IMR-90 (cell line): ENCODE data around the gene INPP5A. TPM values are rescaled to one million over a fixed set of nuclear protein-coding genes. Genes with fewer than 3 reads are reported as not detected.

Experiments used
- ATAC-seq: fragments of 200-7000 bp; cut with Tn5 transposase; 2 replicates; pipeline ENCODE4 v1.9.1; 2020; ENCODE audit warnings: low read depth, mild to moderate bottlenecking, moderate library complexity
- BruUV-seq: library from RNA; stranded (reverse); fragments of 400-500 nt; replicated peaks from 2 replicates; lab custom pipeline; 2021; lab: Mats Ljungman, UMichigan
- CTCF ChIA-PET: fragments of 300-600 bp; formaldehyde crosslinking; extraction: SDS; loops from one replicate; lab custom pipeline; 2021; ENCODE audit warnings: antibody characterized with exemption; lab: Yijun Ruan, JAX
- POLR2A ChIA-PET: fragments of 300-600 bp; sonication (Branson Sonifier 250); formaldehyde crosslinking; loops from one replicate; lab custom pipeline; 2022; ENCODE audit warnings: antibody characterized with exemption; ENCODE audit not compliant: unreplicated experiment; lab: Charles Lee
- DNase-seq: peaks from one replicate; pipeline ENCODE4 v3.0.0; 2013
- H2AFZ ChIP-seq: replicated peaks from 2 replicates; pipeline ENCODE3; 2013; ENCODE audit warnings: low read length, mild to moderate bottlenecking; ENCODE audit not compliant: poor library complexity
- H2AK5ac ChIP-seq: 2 replicates; pipeline ENCODE4 v1.6.1; 2013; ENCODE audit warnings: low read depth, low read length, inconsistent platforms
- H2AK9ac ChIP-seq: replicated peaks from 2 replicates; pipeline ENCODE3; 2013; ENCODE audit warnings: mild to moderate bottlenecking, low read depth, low read length, moderate library complexity; ENCODE audit not compliant: poor library complexity
- H2BK120ac ChIP-seq: 2 replicates; pipeline ENCODE4 v1.6.1; 2013; ENCODE audit warnings: low read depth, low read length, inconsistent platforms
- H2BK15ac ChIP-seq: 3 replicates; pipeline ENCODE4 v1.6.1; 2013; ENCODE audit warnings: low read depth, low read length, inconsistent platforms
- H2BK20ac ChIP-seq: 2 replicates; pipeline ENCODE4 v1.6.1; 2013; ENCODE audit warnings: low read depth, mild to moderate bottlenecking, inconsistent platforms, low read length, moderate library complexity
- H2BK5ac ChIP-seq: 2 replicates; pipeline ENCODE4 v1.6.1; 2013; ENCODE audit warnings: mild to moderate bottlenecking, low read depth, low read length, inconsistent platforms; ENCODE audit not compliant: poor library complexity, severe bottlenecking
- H3K14ac ChIP-seq: replicated peaks from 2 replicates; pipeline ENCODE4 v1.6.1; 2013; ENCODE audit warnings: low read depth, low read length, inconsistent platforms
- H3K18ac ChIP-seq: 2 replicates; pipeline ENCODE4 v1.6.1; 2013; ENCODE audit warnings: low read depth, low read length, control low read depth
- H3K23ac ChIP-seq: 2 replicates; pipeline ENCODE4 v1.6.1; 2013; ENCODE audit warnings: low read depth, low read length, inconsistent platforms
- H3K27ac ChIP-seq: 2 replicates; pipeline ENCODE4 v1.5.1; 2013; ENCODE audit warnings: mild to moderate bottlenecking, control low read depth, low read length; ENCODE audit not compliant: insufficient read depth
- H3K27me3 ChIP-seq: 2 replicates; pipeline ENCODE4 v1.6.1; 2013; ENCODE audit warnings: low read length; ENCODE audit not compliant: control insufficient read depth, insufficient read depth
- H3K36me3 ChIP-seq: 2 replicates; pipeline ENCODE4 v1.6.1; 2013; ENCODE audit warnings: low read length, mixed read lengths; ENCODE audit not compliant: control insufficient read depth, insufficient read depth
- H3K4ac ChIP-seq: 2 replicates; pipeline ENCODE4 v1.6.1; 2013; ENCODE audit warnings: low read depth, low read length, inconsistent platforms
- H3K4me1 ChIP-seq: 2 replicates; pipeline ENCODE4 v1.6.1; 2013; ENCODE audit warnings: low read length, mixed read lengths; ENCODE audit not compliant: control insufficient read depth, insufficient read depth
- H3K4me2 ChIP-seq: 2 replicates; pipeline ENCODE4 v1.6.1; 2013; ENCODE audit warnings: low read depth, mild to moderate bottlenecking, control low read depth, low read length, moderate library complexity
- H3K4me3 ChIP-seq: 2 replicates; pipeline ENCODE4 v1.5.1; 2013; ENCODE audit warnings: low read depth, mild to moderate bottlenecking, control low read depth, low read length, moderate library complexity; ENCODE audit not compliant: insufficient read depth
- H3K56ac ChIP-seq: 2 replicates; pipeline ENCODE4 v1.6.1; 2013; ENCODE audit warnings: low read length, inconsistent platforms; ENCODE audit not compliant: insufficient read depth; ENCODE audit errors: extremely low read depth
- H3K79me1 ChIP-seq, 2 experiments: 2 replicates each; pipeline ENCODE4 v1.6.1; 2013; ENCODE audit warnings: low read length in 2 of 2, inconsistent platforms in 1 of 2, low read depth in 1 of 2
- H3K9ac ChIP-seq: 2 replicates; pipeline ENCODE4 v1.6.1; 2013; ENCODE audit warnings: low read depth, low read length, control low read depth
- H3K9me1 ChIP-seq: 2 replicates; pipeline ENCODE4 v1.6.1; 2013; ENCODE audit warnings: low read length, inconsistent platforms; ENCODE audit not compliant: insufficient read depth
- H3K9me3 ChIP-seq: 2 replicates; pipeline ENCODE4 v1.6.1; 2013; ENCODE audit warnings: low read length; ENCODE audit not compliant: control insufficient read depth, insufficient read depth
- H4K20me1 ChIP-seq: 2 replicates; pipeline ENCODE4 v1.6.1; 2013; ENCODE audit warnings: low read length, inconsistent platforms; ENCODE audit not compliant: insufficient read depth
- H4K5ac ChIP-seq: 2 replicates; pipeline ENCODE4 v1.6.1; 2013; ENCODE audit warnings: mild to moderate bottlenecking, low read depth, low read length, control low read depth
- H4K8ac ChIP-seq, 2 experiments: 2 replicates each; pipeline ENCODE4 v1.6.1; 2013; ENCODE audit warnings: low read depth in 2 of 2, low read length in 2 of 2, control low read depth in 1 of 2, inconsistent platforms in 1 of 2
- H4K91ac ChIP-seq: 2 replicates; pipeline ENCODE4 v1.6.1; 2013; ENCODE audit warnings: low read depth, low read length, inconsistent platforms; ENCODE audit not compliant: insufficient read depth
- BHLHE40 ChIP-seq: fragments of 150-350 bp; IDR thresholded peaks from 2 replicates; pipeline ENCODE4 v1.6.1; 2016; ENCODE audit warnings: mild to moderate bottlenecking, low read depth, low read length
- CEBPB ChIP-seq: IDR thresholded peaks from 2 replicates; pipeline ENCODE4 v1.6.1; 2012; ENCODE audit warnings: low read depth, low read length, improper control_type of control experiment
- FOS ChIP-seq: fragments of 150-350 bp; IDR thresholded peaks from 2 replicates; pipeline ENCODE4 v1.6.1; 2016; ENCODE audit warnings: low read depth, low read length
- MAFK ChIP-seq: IDR thresholded peaks from 2 replicates; pipeline ENCODE4 v1.6.1; 2012; ENCODE audit warnings: low read depth, low read length, improper control_type of control experiment
- MAZ ChIP-seq: IDR thresholded peaks from 2 replicates; pipeline ENCODE4 v1.6.1; 2012; ENCODE audit warnings: low read depth, mild to moderate bottlenecking, low read length, improper control_type of control experiment, moderate library complexity, borderline replicate concordance
- MXI1 ChIP-seq: IDR thresholded peaks from 2 replicates; pipeline ENCODE4 v1.6.1; 2012; ENCODE audit warnings: low read depth, mild to moderate bottlenecking, low read length, moderate library complexity, borderline replicate concordance
- NFE2L2 ChIP-seq: fragments of 150-350 bp; IDR thresholded peaks from 2 replicates; pipeline ENCODE4 v1.6.1; 2016; ENCODE audit warnings: low read depth, mild to moderate bottlenecking, low read length
- POLR2A ChIP-seq: IDR thresholded peaks from 2 replicates; pipeline ENCODE4 v1.6.1; 2012; ENCODE audit warnings: mild to moderate bottlenecking, low read depth, low read length
- RAD21 ChIP-seq: IDR thresholded peaks from 2 replicates; pipeline ENCODE4 v1.6.1; 2012; ENCODE audit warnings: low read length, improper control_type of control experiment
- RCOR1 ChIP-seq: IDR thresholded peaks from 2 replicates; pipeline ENCODE4 v1.6.1; 2012; ENCODE audit warnings: mild to moderate bottlenecking, low read length, improper control_type of control experiment; ENCODE audit not compliant: insufficient replicate concordance
- RFX5 ChIP-seq: IDR thresholded peaks from 2 replicates; pipeline ENCODE4 v1.8.0; 2012; ENCODE audit warnings: low read depth, mild to moderate bottlenecking, low read length, moderate library complexity
- WGBS, 2 experiments: methylation state at CpG; one replicate each; pipeline versions ENCODE4 v1.1.5 to v1.1.7; 2013; ENCODE audit warnings: missing lambda C conversion rate in 2 of 2; ENCODE audit not compliant: insufficient read length in 1 of 2; ENCODE audit errors: extremely low coverage in 2 of 2; 5-methylcytosine and 5-hydroxymethylcytosine counted together
- dilution Hi-C: fragments of 300-500 bp; cut with HindIII; formaldehyde crosslinking; loops from one replicate; pipeline ENCODE4 v1.14.3; 2018; ENCODE audit warnings: low sequenced_read_pairs; ENCODE audit not compliant: unreplicated experiment
- in situ Hi-C: fragments of 300-500 bp; cut with MboI; formaldehyde crosslinking; loops from 3 replicates; pipeline ENCODE4 v1.14.3; 2019; ENCODE audit warnings: low sequenced_read_pairs, inconsistent platforms, mixed read lengths
- intact Hi-C: fragments of 100-400 bp; cut with micrococcal nuclease; formaldehyde crosslinking; loops from 2 replicates; pipeline ENCODE4 v1.10.0; 2022
- polyA plus RNA-seq, 3 experiments: library from polyadenylated mRNA; depleted of rRNA; stranded (reverse); fragments of >200 nt; gene quantifications; 2 replicates each; pipeline ENCODE4 v1.2.3, GENCODE V29; 2012; ENCODE audit warnings: low replicate concordance in 1 of 3
- total RNA-seq: library from RNA; depleted of rRNA; stranded (reverse); fragments of >200 nt; gene quantifications from 2 replicates; pipeline ENCODE4 v1.2.3, GENCODE V29; 2012
- TF ChIP-seq, protein P1 (sequence below): fragments of 150-350 bp; IDR thresholded peaks from 2 replicates; pipeline ENCODE4 v1.6.1; 2016; ENCODE audit warnings: low read depth, mild to moderate bottlenecking, low read length, moderate library complexity, borderline replicate concordance
- TF ChIP-seq, protein P2 (sequence below): conservative IDR thresholded peaks from 2 replicates; pipeline ENCODE4 v1.5.1; 2012; ENCODE audit warnings: mild to moderate bottlenecking, low read depth, low read length, improper control_type of control experiment
- TF ChIP-seq, protein P3 (sequence below): fragments of 150-350 bp; IDR thresholded peaks from 2 replicates; pipeline ENCODE4 v1.6.1; 2017; ENCODE audit warnings: mild to moderate bottlenecking, antibody characterized with exemption, low read length, low read depth

Gene INPP5A
- total and polyA plus RNA-seq, 2 of the 4 experiments (the other 2 are of a cell fraction) = 21.4 to 36.7 TPM

DNA sequence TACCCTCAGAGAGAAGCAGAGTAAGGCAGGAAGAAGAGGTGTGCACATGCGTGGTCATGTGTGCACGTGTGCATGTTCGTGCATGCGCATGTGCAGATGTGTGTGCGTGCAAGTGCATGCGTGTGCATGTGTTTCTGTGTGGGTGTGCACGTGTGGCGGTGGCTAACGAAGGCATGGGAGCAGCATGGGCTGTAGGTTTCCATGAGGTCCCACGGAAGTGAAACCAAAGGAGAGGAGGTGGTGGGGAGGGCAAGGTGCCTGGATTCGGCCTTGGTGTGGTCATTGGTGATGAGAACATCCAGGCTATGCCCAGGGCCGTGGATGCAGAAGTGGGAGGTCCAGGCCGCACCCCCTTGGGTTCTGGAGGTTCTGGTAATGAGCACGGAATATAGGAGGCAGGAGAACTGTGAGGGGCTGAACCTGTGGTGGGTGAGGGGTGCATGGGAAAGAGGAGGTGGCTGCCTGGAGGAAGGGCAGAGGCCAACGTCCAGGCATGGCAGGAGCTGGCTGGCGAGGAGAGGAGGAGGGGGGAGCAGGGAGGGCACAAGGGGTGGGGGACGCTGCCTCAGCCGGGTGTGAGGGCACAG lies 2.4 kb upstream of the INPP5A start:
- H4K91ac ChIP-seq = no peak overlapping the region
- no peak overlapping the region for H3K4me2 ChIP-seq
- BruUV-seq = no TSS peak
- peaks cover 18% of the 10 kb centered on the region; the same call in 1 of the 2 replicates for H4K20me1 ChIP-seq
- ChIA-PET CTCF (no interaction called here), POLR2A (no interaction called here)
- 0 out of 2 replicates have a peak overlapping the region, but pooled peaks have one; percentile 8 for H3K14ac ChIP-seq
- H3K36me3 ChIP-seq = no peaks in the 10 kb centered on the region
- peaks cover 23 to 62% of the 10 kb centered on the region in 2 experiments for H3K79me1 ChIP-seq
- H2BK120ac ChIP-seq = no peak overlapping the region; the same call in 1 of the 2 replicates
- dilution Hi-C loops = no loop called here
- no peak overlapping the region for H3K18ac ChIP-seq
- no peak overlapping the region for H4K8ac ChIP-seq
- no peak overlapping the region for H3K27ac ChIP-seq
- no peak overlapping the region for H3K56ac ChIP-seq
- in situ Hi-C loops = no loop called here
- WGBS, 2 experiments = 97% methylated on average over 14 of the region's 18 CpGs; no CpG with 5 or more reads in 1 of the 2 experiments
- H4K5ac ChIP-seq = no peak overlapping the region
- peaks cover 25% of the 10 kb centered on the region for H3K9me1 ChIP-seq
- TF ChIP-seq FOS (no peak), MXI1 (no peak), NFE2L2 (no peak), BHLHE40 (no peak), RFX5 (no peak), RCOR1 (no peak), MAZ (no peak), MAFK (no peak), POLR2A (no peak), RAD21 (no peak), CEBPB (no peak)
- TF ChIP-seq, protein P1, sequence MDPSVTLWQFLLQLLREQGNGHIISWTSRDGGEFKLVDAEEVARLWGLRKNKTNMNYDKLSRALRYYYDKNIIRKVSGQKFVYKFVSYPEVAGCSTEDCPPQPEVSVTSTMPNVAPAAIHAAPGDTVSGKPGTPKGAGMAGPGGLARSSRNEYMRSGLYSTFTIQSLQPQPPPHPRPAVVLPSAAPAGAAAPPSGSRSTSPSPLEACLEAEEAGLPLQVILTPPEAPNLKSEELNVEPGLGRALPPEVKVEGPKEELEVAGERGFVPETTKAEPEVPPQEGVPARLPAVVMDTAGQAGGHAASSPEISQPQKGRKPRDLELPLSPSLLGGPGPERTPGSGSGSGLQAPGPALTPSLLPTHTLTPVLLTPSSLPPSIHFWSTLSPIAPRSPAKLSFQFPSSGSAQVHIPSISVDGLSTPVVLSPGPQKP = no peak
- TF ChIP-seq, protein P2, sequence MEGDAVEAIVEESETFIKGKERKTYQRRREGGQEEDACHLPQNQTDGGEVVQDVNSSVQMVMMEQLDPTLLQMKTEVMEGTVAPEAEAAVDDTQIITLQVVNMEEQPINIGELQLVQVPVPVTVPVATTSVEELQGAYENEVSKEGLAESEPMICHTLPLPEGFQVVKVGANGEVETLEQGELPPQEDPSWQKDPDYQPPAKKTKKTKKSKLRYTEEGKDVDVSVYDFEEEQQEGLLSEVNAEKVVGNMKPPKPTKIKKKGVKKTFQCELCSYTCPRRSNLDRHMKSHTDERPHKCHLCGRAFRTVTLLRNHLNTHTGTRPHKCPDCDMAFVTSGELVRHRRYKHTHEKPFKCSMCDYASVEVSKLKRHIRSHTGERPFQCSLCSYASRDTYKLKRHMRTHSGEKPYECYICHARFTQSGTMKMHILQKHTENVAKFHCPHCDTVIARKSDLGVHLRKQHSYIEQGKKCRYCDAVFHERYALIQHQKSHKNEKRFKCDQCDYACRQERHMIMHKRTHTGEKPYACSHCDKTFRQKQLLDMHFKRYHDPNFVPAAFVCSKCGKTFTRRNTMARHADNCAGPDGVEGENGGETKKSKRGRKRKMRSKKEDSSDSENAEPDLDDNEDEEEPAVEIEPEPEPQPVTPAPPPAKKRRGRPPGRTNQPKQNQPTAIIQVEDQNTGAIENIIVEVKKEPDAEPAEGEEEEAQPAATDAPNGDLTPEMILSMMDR = no peak
- TF ChIP-seq, protein P3, sequence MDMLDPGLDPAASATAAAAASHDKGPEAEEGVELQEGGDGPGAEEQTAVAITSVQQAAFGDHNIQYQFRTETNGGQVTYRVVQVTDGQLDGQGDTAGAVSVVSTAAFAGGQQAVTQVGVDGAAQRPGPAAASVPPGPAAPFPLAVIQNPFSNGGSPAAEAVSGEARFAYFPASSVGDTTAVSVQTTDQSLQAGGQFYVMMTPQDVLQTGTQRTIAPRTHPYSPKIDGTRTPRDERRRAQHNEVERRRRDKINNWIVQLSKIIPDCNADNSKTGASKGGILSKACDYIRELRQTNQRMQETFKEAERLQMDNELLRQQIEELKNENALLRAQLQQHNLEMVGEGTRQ = no peak
- 0 out of 2 replicates have a peak, but pooled peaks cover 2% of the 10 kb centered on the region for H3K9me3 ChIP-seq
- no peak overlapping the region for H3K9ac ChIP-seq
- no peak overlapping the region for H2BK5ac ChIP-seq
- H3K27me3 ChIP-seq = no peaks in the 10 kb centered on the region
- no peak for DNase-seq
- H2AK9ac ChIP-seq = peak overlapping the region; percentile 12
- H2BK20ac ChIP-seq = no peak overlapping the region
- intact Hi-C loops = loop anchor here (5.0 kb wide), 1 partner anchor 42 kb away; no protein-coding TSS in a partner anchor
- ATAC-seq = no peak
- no peak overlapping the region for H2BK15ac ChIP-seq
- H2AFZ ChIP-seq = peak overlapping the region; percentile 29
- 0 out of 2 replicates have a peak overlapping the region, but pooled peaks have one; percentile 4 for H3K4ac ChIP-seq
- no peak overlapping the region for H3K4me3 ChIP-seq
- H2AK5ac ChIP-seq = peak overlapping the region; percentile 29
- H3K4me1 ChIP-seq = peaks cover 22% of the 10 kb centered on the region
- peak overlapping the region; percentile 43; the same call in 1 of the 2 replicates for H3K23ac ChIP-seq
